ENCODE data around the gene TREML1.
"Not testable (repeated sequence)": the region's sequence is repeated elsewhere in the genome, so short reads cannot be mapped to it uniquely, and the experiment has no call there.

The TREML1 gene

GRCh38 chr6:41147917-41148316 is 6.2 kb downstream of the TREML1 start:
- DNase-seq (ENCODE audit: low read depth in 2 of 2) = no peak

DNA sequence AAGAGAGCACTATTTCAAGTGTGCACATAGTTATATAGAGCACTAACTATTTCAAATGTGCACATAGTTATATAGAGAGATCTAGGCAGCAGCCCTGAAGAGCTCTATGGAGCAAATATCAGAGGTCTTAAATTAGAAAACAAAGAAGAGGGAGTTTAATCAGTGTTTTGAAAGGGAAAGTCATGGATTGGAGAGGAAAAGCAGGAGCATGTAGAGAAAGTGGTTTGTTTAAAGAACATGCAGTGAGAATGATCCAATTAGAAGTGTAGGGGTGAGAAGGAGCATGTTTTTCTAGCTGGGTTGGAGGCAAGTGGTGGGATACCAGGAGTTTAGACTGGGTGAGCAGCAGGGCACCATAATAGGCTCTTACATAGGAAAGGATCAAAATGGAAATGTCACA is 17.2 kb downstream of the TREML1 start:
- DNase-seq (ENCODE audit: low read depth in 2 of 2) = no peak

GRCh38 chr6:41135062-41135832 is 18.9 kb downstream of the TREML1 start:
- DNase-seq (ENCODE audit: low read depth in 2 of 2) = no peak

DNA sequence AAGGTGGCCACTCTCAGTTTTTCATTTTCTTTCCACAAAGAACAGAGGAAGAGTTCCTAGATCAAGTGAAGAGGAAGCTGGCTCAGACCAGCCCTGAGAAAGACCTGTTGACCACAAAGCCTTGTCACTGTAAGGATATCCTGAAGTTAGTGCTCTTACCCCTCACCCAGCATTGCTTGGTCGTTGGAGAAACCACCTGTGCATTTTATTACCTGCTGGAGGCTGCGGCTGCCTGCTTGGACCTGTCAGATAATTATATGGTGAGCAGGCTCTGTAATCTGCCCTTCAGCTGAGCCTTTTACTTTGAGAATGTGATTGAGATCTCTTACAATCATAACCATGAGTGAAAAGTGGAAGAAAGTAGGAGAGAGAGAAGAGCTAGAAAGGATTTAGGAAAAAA is 21.9 kb downstream of the TREML1 start:
- DNase-seq (ENCODE audit: low read depth in 2 of 2) = no peak

GRCh38 chr6:41125282-41125681 is 28.9 kb downstream of the TREML1 start:
- DNase-seq (ENCODE audit: low read depth in 2 of 2) = no peak

DNA sequence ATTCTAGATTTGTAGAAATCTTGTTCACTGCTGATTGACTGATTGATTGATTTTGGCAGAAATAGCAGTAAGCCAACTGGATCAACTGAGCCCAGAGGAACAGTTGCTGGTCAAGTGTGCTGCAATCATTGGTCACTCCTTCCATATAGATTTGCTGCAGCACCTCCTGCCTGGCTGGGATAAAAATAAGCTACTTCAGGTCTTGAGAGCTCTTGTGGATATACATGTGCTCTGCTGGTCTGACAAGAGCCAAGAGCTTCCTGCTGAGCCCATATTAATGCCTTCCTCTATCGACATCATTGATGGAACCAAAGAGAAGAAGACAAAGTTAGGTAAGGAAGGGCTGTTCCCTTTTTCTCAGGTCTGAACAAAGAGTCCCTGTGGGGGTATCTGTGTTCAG is 31.2 kb downstream of the TREML1 start:
- DNase-seq (ENCODE audit: low read depth in 2 of 2) = no peak

DNA sequence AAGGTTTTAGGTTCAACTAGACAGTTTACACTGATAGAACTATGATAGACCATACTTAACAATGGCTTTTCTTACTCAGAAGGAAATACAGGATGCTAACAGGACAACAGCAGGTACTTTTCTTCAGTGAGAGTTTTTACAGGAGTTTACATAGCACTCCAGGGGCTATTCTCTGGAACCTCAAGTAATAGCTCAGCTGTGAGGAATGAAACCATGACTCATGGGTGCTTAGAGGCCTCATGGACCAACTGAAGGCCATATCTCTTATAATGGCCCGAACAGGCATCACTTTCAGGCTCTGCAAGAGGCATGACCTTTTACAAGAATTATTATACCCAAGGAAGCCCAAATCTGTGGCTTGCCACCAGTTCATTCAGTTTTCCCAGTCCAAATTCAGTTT is 31.8 kb downstream of the TREML1 start:
- no peak for DNase-seq (ENCODE audit: low read depth in 2 of 2)

- DNase-seq (ENCODE audit: low read depth in 2 of 2) = no peak
Measured at GRCh38 chr6:41120058-41120457, 34.1 kb downstream of the TREML1 start.

- DNase-seq (ENCODE audit: low read depth in 2 of 2) = no peak
Measured at GRCh38 chr6:41119508-41119907, 34.6 kb downstream of the TREML1 start.

DNA sequence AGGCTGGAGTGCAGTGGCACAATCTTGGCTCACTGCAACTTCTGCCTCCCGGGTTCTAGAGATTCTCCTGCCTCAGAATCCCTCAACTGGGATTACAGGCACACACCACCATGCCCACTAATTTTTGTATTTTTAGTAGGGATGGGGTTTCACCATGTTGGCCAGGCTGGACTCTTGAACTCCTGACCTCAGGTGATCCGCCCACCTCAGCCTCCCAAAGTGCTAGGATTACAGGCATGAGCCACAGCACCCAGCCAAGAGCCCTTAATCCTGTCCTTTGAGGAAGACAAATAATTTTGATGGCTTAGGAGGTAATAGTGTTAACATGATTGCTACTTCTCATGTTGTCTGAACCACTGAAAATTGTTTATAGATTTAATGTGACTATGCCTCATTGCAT is 39.1 kb downstream of the TREML1 start:
- not testable (repeated sequence) for DNase-seq (ENCODE audit: low read depth in 2 of 2)

DNA sequence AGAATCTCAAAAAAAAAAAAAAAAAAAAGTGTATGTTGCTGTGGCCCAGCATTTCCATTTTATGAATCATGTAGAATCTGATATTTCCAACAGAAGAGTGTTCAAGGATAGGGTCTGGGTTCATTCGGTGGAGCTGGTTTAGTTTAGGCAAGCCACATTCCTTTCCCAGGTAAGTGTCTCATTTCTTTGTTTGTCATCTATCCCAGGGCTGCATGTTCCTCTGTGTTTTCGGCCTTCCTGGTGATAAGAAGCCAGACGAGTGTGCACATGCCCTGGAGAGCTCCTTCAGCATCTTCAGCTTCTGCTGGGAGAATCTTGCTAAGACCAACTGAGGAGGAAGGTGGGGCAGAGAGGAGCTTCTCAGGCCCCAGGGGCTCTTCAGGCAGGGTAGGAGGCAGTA is 43.1 kb downstream of the TREML1 start:
- no peak for DNase-seq (ENCODE audit: low read depth in 2 of 2)

DNA sequence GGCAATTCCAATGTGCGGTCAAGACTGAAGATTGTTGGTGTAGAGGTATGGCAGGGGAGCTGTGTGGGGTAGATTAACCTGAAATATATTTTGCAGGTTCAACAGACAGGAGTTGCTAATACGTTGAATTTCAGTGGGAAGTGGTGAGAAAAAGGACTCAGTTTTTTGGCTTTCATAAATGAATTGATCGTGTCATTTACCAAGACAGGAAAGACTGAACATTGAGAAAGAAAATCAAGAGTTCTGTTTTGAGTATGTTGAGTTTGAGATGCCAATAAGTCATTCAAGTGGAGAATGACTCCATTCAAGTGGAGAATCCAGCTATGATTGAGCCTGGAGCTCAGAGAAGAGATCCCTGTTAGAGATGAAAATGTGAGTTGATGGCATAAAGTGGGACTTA is 50.3 kb downstream of the TREML1 start:
- DNase-seq (ENCODE audit: low read depth in 2 of 2) = no peak

DNA sequence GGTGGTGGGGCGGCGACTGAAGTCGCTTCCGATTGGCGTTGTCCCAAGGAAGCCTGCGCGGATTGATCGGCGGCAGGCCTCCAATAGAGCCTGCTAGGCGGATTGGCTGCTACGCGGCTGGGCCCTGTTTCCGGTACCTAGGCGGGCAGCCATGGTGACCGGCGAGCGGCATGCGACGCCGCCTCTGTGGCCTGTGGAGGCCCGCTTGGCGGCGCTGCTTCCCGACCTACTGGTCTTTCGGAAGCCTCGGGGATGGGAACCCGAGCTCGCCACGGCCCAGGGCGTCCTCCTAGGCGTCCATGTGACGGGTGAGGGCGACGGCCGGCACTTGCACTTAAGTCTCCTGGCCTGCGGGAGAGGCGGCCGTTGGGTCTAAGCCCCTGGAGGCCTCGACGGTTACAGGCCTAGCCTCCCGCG is 53.3 kb downstream of the TREML1 start:
- no peak for DNase-seq (ENCODE audit: low read depth in 2 of 2)

Measured in stimulated activated CD4-positive, alpha-beta T cell treated with anti-CD3 and anti-CD28 coated beads, Interleukin-1b, Interleukin-23, amount 100 ng/mL, for 4 hours (primary cell).